OCI-LY7 (cell line): ENCODE measurements around the gene IQGAP1. TPM values are rescaled to one million over a fixed set of nuclear protein-coding genes. Genes with fewer than 3 reads are reported as not detected.

Experiments
- BruUV-seq: library from RNA; stranded (reverse); fragments of 400-500 nt; replicated peaks from 2 replicates; lab custom pipeline; 2021; lab: Mats Ljungman, UMichigan
- CTCF ChIA-PET: fragments of 300-600 bp; sonication (Branson Sonifier 250); formaldehyde crosslinking; loops from one replicate; lab custom pipeline; 2022; ENCODE audit warnings: antibody characterized with exemption; ENCODE audit not compliant: unreplicated experiment; lab: Charles Lee
- POLR2A ChIA-PET: fragments of 300-600 bp; sonication (Branson Sonifier 250); formaldehyde crosslinking; loops from one replicate; lab custom pipeline; 2022; ENCODE audit warnings: antibody characterized with exemption; lab: Charles Lee
- DNase-seq: peaks from one replicate; pipeline ENCODE4 v3.0.0-alpha.2; 2015; ENCODE audit warnings: low spot score
- H2AFZ ChIP-seq: fragments of 200-600 bp; sonication (generic), shearing (Covaris generic); 2 replicates; pipeline ENCODE4 v1.6.1; 2014; ENCODE audit warnings: mild to moderate bottlenecking, antibody characterized with exemption, low read length, moderate library complexity
- H3K27ac ChIP-seq: fragments of 200-600 bp; sonication (generic); 2 replicates; pipeline ENCODE4 v1.5.1; 2014; ENCODE audit warnings: mixed run types, low read depth, mild to moderate bottlenecking, moderate library complexity, low read length, inconsistent platforms; ENCODE audit not compliant: poor library complexity, severe bottlenecking
- H3K36me3 ChIP-seq: fragments of 200-600 bp; sonication (generic); 2 replicates; pipeline ENCODE4 v1.6.1; 2014; ENCODE audit warnings: mild to moderate bottlenecking, antibody characterized with exemption, low read length, moderate library complexity, mixed read lengths; ENCODE audit not compliant: insufficient read depth
- H3K4me1 ChIP-seq: fragments of 200-600 bp; sonication (generic); 2 replicates; pipeline ENCODE4 v1.5.1; 2014; ENCODE audit warnings: mild to moderate bottlenecking, low read length; ENCODE audit not compliant: insufficient read depth, poor library complexity, severe bottlenecking
- H3K4me2 ChIP-seq: fragments of 200-600 bp; sonication (generic); 2 replicates; pipeline ENCODE4 v1.6.1; 2014; ENCODE audit warnings: mild to moderate bottlenecking, low read length
- H3K4me3 ChIP-seq: fragments of 200-600 bp; sonication (generic); 2 replicates; pipeline ENCODE4 v1.5.1; 2014; ENCODE audit warnings: mild to moderate bottlenecking, low read depth, low read length; ENCODE audit not compliant: poor library complexity, severe bottlenecking
- H3K79me2 ChIP-seq: fragments of 200-600 bp; sonication (generic); 2 replicates; pipeline ENCODE4 v1.6.1; 2016; ENCODE audit warnings: low read depth, mild to moderate bottlenecking, low read length, moderate library complexity, mixed read lengths; ENCODE audit not compliant: insufficient read depth
- H3K9me2 ChIP-seq: fragments of 200-600 bp; sonication (generic); 2 replicates; pipeline ENCODE4 v1.6.1; 2016; ENCODE audit warnings: mild to moderate bottlenecking, low read length, mixed read lengths; ENCODE audit not compliant: insufficient read depth
- H3K9me3 ChIP-seq: fragments of 200-600 bp; sonication (generic); 2 replicates; pipeline ENCODE4 v1.6.1; 2014; ENCODE audit warnings: mild to moderate bottlenecking, mixed run types, low read length, mixed read lengths
- H4K20me1 ChIP-seq: fragments of 200-600 bp; sonication (generic); 2 replicates; pipeline ENCODE4 v1.6.1; 2014; ENCODE audit warnings: mild to moderate bottlenecking, antibody characterized with exemption, low read length, moderate library complexity, mixed read lengths; ENCODE audit not compliant: insufficient read depth
- CTCF ChIP-seq: fragments of 200-600 bp; sonication (generic); conservative IDR thresholded peaks from 2 replicates; pipeline ENCODE4 v1.5.1; 2014; ENCODE audit warnings: mild to moderate bottlenecking, antibody characterized with exemption, low read length, moderate library complexity, mixed read lengths
- EZH2phosphoT487 ChIP-seq: fragments of 200-600 bp; sonication (generic); IDR thresholded peaks from 2 replicates; pipeline ENCODE4 v1.6.1; 2018; ENCODE audit warnings: low read depth, borderline replicate concordance, mild to moderate bottlenecking, mixed run types, antibody characterized with exemption, low read length, moderate library complexity, mixed read lengths
- intact Hi-C: fragments of 100-400 bp; cut with micrococcal nuclease; formaldehyde crosslinking; loops from one replicate; pipeline ENCODE4 v1.10.0; 2022; ENCODE audit not compliant: unreplicated experiment
- total RNA-seq, 2 experiments: library from RNA; depleted of rRNA in 1 of 2; stranded (reverse); fragments of >200 nt in 1 of 2; shearing (Covaris generic) in 1 of 2; gene quantifications; 2 replicates each; pipeline ENCODE4 v1.2.3, GENCODE V29; 2014 to 2022

Gene IQGAP1
- total RNA-seq, 2 experiments from 2014 or later, result 98.7 to 114 TPM

- TF ChIP-seq CTCF (no peak), EZH2phosphoT487 (no peak)
- Histone ChIP-seq H3K4me2 (no peak overlapping the region), H2AFZ (no peak overlapping the region), H3K9me2 (no peaks in the 10 kb centered on the region), H3K9me3 (no peaks in the 10 kb centered on the region), H3K4me3 (no peak overlapping the region), H3K36me3 (no peaks in the 10 kb centered on the region), H3K4me1 (no peaks in the 10 kb centered on the region), H4K20me1 (no peaks in the 10 kb centered on the region), H3K27ac (no peak overlapping the region), H3K79me2 (no peaks in the 10 kb centered on the region)
- intact Hi-C loops, result no loop called here
- no peak for DNase-seq
- ChIA-PET CTCF (no interaction called here), POLR2A (interaction anchor here (0.6 to 1.9 kb wide), 3 partner anchors 10 to 24 kb away, joined by 3 to 6 read pairs (median 4); no protein-coding TSS in a partner anchor)
- no TSS peak for BruUV-seq
Observed at GRCh38 chr15:90540768-90541167, 152.7 kb downstream of the IQGAP1 start.

- TF ChIP-seq EZH2phosphoT487 (no peak), CTCF (peak; percentile 53)
- no TSS peak for BruUV-seq
- CTCF ChIA-PET, result no interaction called here
- Histone ChIP-seq H3K79me2 (no peaks in the 10 kb centered on the region), H3K9me3 (no peaks in the 10 kb centered on the region), H3K4me1 (no peaks in the 10 kb centered on the region), H3K9me2 (no peaks in the 10 kb centered on the region), H2AFZ (no peak overlapping the region), H3K4me2 (no peak overlapping the region), H4K20me1 (no peaks in the 10 kb centered on the region), H3K27ac (no peak overlapping the region), H3K4me3 (no peak overlapping the region), H3K36me3 (no peaks in the 10 kb centered on the region)
- intact Hi-C loops, result no loop called here
- DNase-seq, result no peak
- POLR2A ChIA-PET, result interaction anchor here (1.0 kb wide), 1 partner anchor 11 kb away, joined by 3 read pairs; no protein-coding TSS in a partner anchor
Observed at GRCh38 chr15:90545095-90545494, 157.1 kb downstream of the IQGAP1 start.

- H3K36me3 ChIP-seq, result no peaks in the 10 kb centered on the region
- H4K20me1 ChIP-seq, result no peaks in the 10 kb centered on the region
- CTCF ChIA-PET, result no interaction called here
- no peak overlapping the region for H2AFZ ChIP-seq
- no peak overlapping the region for H3K4me3 ChIP-seq
- H3K27ac ChIP-seq, result no peak overlapping the region
- no peaks in the 10 kb centered on the region for H3K9me2 ChIP-seq
- TF ChIP-seq CTCF (no peak), EZH2phosphoT487 (no peak)
- DNase-seq, result no peak
- intact Hi-C loops, result no loop called here
- no peak overlapping the region for H3K4me2 ChIP-seq
- no TSS peak for BruUV-seq
- POLR2A ChIA-PET, result interaction anchor here (0.8 kb wide), 1 partner anchor 9 kb away, joined by 3 read pairs; no protein-coding TSS in a partner anchor
- no peaks in the 10 kb centered on the region for H3K9me3 ChIP-seq
- no peaks in the 10 kb centered on the region for H3K79me2 ChIP-seq
- H3K4me1 ChIP-seq, result peaks cover 14% of the 10 kb centered on the region
Observed at GRCh38 chr15:90547540-90547939, 159.5 kb downstream of the IQGAP1 start.
